Mesodermal cell (in vitro differentiated cells): ENCODE results near the gene HES5. TPM values are rescaled to one million over a fixed set of nuclear protein-coding genes. Genes with fewer than 3 reads are reported as not detected.
A peak's percentile ranks its signal among the peaks of the same experiment; 100 is the strongest.
"Not testable (repeated sequence)": the region's sequence is repeated elsewhere in the genome, so short reads cannot be mapped to it uniquely, and the experiment has no call there.

Experiments used
- H3K27ac ChIP-seq: 2 replicates; pipeline ENCODE4 v1.7.0; 2013; ENCODE audit warnings: mild to moderate bottlenecking, low read depth, low read length, moderate library complexity; ENCODE audit not compliant: severe bottlenecking
- H3K36me3 ChIP-seq: 2 replicates; pipeline ENCODE4 v1.7.1; 2013; ENCODE audit warnings: mild to moderate bottlenecking, low read length, moderate library complexity; ENCODE audit not compliant: control insufficient read depth, insufficient read depth
- H3K4me1 ChIP-seq: one replicate; pipeline ENCODE4 v1.7.1; 2013; ENCODE audit warnings: mild to moderate bottlenecking, low read length; ENCODE audit not compliant: insufficient read depth, control insufficient read depth, poor library complexity, severe bottlenecking
- H3K4me3 ChIP-seq: 2 replicates; pipeline ENCODE4 v1.7.0; 2013; ENCODE audit warnings: low read length, control low read depth, mild to moderate bottlenecking; ENCODE audit not compliant: insufficient read depth, poor library complexity, severe bottlenecking; ENCODE audit errors: extremely low read depth
- H3K9me3 ChIP-seq: 2 replicates; pipeline ENCODE4 v1.7.1; 2013; ENCODE audit warnings: mild to moderate bottlenecking, low read length, moderate library complexity; ENCODE audit not compliant: control insufficient read depth
- WGBS, 2 experiments: methylation state at CpG; one replicate each; pipeline ENCODE4 v1.1.5; 2013; ENCODE audit warnings: missing lambda C conversion rate in 2 of 2; ENCODE audit not compliant: insufficient coverage in 2 of 2; 5-methylcytosine and 5-hydroxymethylcytosine counted together
- polyA plus RNA-seq, 2 experiments: library from polyadenylated mRNA; stranded (reverse); fragments of 50-300 nt; gene quantifications; one replicate each; pipeline ENCODE4 v1.2.3, GENCODE V29; 2013

Gene HES5, protein sequence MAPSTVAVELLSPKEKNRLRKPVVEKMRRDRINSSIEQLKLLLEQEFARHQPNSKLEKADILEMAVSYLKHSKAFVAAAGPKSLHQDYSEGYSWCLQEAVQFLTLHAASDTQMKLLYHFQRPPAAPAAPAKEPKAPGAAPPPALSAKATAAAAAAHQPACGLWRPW
- polyA plus RNA-seq (2013, experiment 1 of 2), result 1.1 TPM
- 0.96 TPM for polyA plus RNA-seq (2013, experiment 2 of 2)

DNA sequence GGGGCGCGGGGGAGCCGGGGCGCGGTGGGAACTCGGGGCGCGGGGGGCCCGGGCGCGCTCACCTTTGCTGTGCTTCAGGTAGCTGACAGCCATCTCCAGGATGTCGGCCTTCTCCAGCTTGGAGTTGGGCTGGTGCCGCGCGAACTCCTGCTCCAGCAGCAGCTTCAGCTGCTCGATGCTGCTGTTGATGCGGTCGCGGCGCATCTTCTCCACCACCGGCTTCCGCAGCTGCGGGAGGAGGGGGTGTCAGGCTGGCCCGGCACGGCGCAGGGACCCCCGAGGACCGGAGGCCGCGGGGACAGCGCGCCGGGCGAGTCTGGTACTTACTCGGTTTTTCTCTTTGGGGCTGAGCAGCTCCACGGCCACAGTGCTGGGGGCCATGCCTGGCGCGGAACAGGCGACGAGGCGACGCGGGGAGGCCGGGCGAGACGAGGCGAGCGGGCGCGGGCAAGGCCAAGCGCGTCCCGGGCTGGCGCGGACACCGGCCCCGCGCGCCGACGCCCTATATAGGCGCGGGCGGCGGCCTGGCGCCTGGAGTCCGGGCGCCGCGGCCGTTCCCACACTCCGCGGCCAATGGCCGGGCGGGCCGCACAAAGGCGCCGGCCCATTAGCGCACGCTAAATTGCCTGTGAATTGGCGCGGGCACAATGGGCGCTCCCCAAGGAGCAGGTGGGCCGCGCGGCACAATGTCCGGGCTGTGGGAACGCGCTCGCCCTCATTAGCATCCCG, at the start of gene HES5:
Gene HES5, minus strand, starts transcription at position 480 of the 729 bp plus-strand sequence. Its CDS starts 99 bp downstream, at position 381.
- 1 to 2% methylated on average over 73 to 79 of the region's 91 CpGs for whole genome bisulfite sequencing, 2 experiments
- peak within 1 kb of the TSS; percentile 27 for H3K4me3 ChIP-seq
- H3K9me3 ChIP-seq, result no peaks in the 10 kb centered on the region
- H3K4me1 ChIP-seq, result peaks cover 36% of the 10 kb centered on the region
- H3K27ac ChIP-seq, result no peak within 1 kb of the TSS
- H3K36me3 ChIP-seq, result peaks cover under 1% of the 10 kb centered on the region

DNA sequence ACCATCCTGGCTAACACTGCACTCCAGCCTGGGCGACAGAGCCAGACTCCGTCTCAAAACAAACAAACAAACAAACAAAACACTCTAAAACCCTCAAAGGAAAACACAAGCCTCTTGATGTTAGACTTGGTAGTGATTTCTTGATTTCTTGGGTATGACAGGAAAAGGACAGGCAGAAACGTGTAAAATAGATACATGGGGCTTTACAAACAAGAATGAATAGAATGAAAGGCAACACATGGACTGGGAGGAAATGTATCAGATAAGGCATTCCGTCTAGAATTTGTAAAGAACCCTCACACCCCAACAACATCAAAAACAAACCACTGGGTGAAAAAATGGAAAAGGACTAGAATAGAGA, 48.7 kb upstream of the HES5 start:
- Histone ChIP-seq H3K4me1 (peaks cover 13% of the 10 kb centered on the region), H3K9me3 (peaks cover 1% of the 10 kb centered on the region), H3K4me3 (no peak overlapping the region), H3K27ac (peak overlapping the region; percentile 45), H3K36me3 (no peaks in the 10 kb centered on the region)
- WGBS, 2 experiments, result 83% methylated on average over 1 of the region's 4 CpGs; no CpG with 5 or more reads in 1 of the 2 experiments

DNA sequence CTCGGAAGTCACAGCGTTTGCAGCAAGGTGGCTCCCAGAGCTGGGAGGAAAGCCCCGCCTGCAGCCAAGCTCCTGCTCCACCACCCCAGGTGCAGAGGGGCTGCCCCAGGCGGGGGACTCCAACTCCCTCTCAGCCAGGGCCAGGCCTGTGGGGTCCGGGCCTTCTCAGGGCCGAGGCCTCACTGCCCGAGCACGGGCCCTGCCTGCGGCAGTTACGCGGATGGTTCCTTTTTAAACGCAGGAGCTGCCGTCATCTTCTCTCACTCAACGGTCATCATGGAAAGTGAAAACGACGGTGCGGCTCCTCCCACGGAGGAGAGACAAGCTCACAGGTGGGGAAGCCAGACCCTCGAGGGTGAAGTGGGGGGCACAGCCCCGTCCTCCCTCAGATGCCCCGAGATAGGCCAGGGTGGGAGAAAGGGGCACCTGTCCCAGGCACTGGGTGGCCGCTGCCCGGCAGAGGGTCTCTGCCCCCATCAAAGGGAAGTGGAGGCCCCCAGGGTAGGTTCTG, 47.6 kb upstream of the HES5 start:
- H3K9me3 ChIP-seq, H3K36me3 ChIP-seq, H3K4me3 ChIP-seq: not testable (repeated sequence)
- H3K4me1 ChIP-seq, result peaks cover 13% of the 10 kb centered on the region
- WGBS, 2 experiments, result 89 to 93% methylated on average over 9 to 17 of the region's 23 CpGs
- H3K27ac ChIP-seq, result peak overlapping the region; percentile 45

DNA sequence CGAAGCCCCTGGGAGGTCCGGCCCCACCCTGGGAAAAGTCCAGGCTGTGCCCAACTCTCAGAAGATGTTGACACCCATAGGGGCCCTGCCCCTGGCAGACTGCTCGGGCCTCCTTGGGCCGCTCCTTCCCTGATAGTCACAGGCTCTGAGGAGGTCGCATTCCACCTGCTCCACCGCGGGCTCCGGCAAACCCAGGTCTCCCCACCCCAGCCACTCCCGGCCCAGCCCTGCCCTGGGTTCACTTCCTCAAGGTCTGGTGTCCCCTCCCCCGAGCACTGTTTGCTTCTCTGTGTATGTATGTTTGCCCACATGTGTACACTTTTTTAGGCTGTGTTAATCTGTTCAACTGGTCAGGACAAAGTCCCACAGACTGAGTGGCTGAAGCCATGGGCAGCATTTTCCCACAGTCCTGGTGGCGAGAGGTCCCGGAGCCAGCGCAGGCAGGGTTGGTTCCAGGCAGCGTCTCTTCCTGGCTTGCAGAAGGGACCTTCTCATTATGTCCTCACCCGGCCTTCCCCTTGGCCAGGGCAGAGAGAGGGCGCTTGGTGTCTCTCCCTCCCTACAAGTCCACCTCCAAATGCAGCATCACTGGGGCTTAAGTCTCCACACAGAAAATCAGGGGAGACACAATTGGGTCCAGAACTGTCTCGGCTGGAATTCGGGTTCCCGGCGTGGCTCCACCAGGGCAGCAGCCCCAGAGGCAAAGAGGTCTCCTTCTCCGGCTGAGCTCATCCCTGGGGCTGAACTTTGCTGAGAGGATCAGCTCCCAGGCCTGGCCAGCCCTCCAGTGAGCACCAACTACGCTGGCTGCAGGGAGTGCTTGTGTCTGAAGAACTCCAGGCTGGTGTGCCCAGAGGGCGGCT, 46.0 kb upstream of the HES5 start:
- H3K9me3 ChIP-seq, result peaks cover 8% of the 10 kb centered on the region
- WGBS, 2 experiments, result 93 to 97% methylated on average over 18 to 23 of the region's 23 CpGs
- H3K27ac ChIP-seq, result no peak overlapping the region
- H3K4me3 ChIP-seq, result no peak overlapping the region
- H3K36me3 ChIP-seq, result no peaks in the 10 kb centered on the region
- peaks cover 13% of the 10 kb centered on the region for H3K4me1 ChIP-seq

DNA sequence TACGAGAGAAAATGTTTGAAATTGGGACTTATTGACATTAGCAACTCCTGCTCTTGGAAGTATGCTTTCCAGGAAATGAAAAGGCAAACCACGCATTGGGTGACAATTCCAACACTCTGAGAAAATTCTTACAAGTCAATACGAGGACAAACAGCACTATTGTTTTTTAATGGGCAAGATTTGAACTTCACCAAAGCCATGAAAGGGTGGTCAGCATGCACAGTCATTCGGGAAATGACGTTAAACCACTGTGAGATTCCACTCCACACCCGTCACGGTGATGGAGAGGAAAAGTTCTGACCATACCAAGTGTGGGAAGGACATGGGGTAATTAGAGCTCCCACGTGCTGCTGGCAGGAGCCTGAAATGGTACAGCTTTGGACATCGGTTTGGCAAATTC, 44.3 kb upstream of the HES5 start:
- no peaks in the 10 kb centered on the region for H3K36me3 ChIP-seq
- peaks cover 8% of the 10 kb centered on the region for H3K9me3 ChIP-seq
- WGBS, 2 experiments, result 88 to 93% methylated on average over 7 to 8 of the region's 9 CpGs

DNA sequence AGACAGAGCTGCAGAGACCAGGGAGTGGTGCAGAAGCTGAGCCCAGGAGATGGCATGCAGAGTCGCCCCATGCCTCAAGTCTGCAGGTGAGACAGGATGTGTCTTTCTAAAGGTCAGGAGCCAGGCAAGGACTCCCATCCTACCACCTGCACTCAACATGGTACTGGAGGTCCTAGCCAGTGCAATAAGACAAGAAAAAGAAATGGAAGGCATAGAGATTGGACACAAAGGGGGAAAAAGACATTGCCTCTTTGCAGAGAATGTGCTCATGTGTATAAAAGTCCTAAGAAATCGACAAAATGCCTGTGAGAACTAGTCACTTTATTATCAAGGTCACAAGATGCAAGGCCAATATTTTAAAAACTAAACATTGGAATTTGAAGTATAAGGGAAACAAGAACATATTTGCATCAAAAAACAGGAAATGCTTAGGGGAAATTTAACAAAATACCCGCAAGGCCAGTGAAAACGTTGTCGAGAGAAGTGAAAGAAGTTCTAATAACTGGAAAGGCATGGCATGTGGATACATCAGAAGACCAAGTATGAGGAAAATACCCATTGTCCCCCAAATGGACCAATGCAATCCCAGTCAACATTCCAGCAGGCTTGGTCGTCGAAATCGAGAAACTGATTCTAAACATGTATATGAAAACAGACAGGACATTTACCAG, 43.3 kb upstream of the HES5 start:
- WGBS, 2 experiments, result 94% methylated on average over 7 to 8 of the region's 8 CpGs

More for the DNA sequence above, 44.3 kb upstream of the HES5 start:
- H3K4me3 ChIP-seq, result no peak overlapping the region
- H3K4me1 ChIP-seq, result peaks cover 13% of the 10 kb centered on the region
- no peak overlapping the region for H3K27ac ChIP-seq

DNA sequence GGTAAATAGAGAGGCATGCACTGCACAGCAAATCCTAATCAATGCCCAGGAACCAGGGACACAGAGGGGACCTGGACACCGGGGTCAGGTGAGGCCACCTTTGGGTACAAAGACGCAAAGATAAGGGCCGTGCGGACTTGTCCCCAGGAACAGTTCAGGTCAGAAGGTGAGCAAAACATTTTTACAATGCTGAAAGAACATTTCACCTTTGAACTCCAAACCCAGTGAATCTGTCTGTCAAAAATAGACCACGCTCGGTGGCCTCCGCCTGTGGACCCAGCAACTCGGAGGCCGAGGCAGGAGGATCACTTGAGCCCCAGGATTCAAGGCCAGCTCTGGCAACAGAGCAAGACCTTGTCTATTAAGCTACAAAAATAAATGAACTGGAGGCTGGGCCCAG, 41.3 kb upstream of the HES5 start:
- H3K36me3 ChIP-seq, result no peaks in the 10 kb centered on the region
- WGBS, 2 experiments, result 96 to 99% methylated on average over 7 to 9 of the region's 9 CpGs
- no peak overlapping the region for H3K27ac ChIP-seq
- H3K9me3 ChIP-seq, result peaks cover 8% of the 10 kb centered on the region
- no peak overlapping the region for H3K4me3 ChIP-seq
- peaks cover under 1% of the 10 kb centered on the region for H3K4me1 ChIP-seq

More for the DNA sequence above, 43.3 kb upstream of the HES5 start:
- Histone ChIP-seq H3K27ac (no peak overlapping the region), H3K9me3 (peaks cover 8% of the 10 kb centered on the region), H3K4me1 (peaks cover 11% of the 10 kb centered on the region), H3K4me3 (no peak overlapping the region), H3K36me3 (no peaks in the 10 kb centered on the region)

DNA sequence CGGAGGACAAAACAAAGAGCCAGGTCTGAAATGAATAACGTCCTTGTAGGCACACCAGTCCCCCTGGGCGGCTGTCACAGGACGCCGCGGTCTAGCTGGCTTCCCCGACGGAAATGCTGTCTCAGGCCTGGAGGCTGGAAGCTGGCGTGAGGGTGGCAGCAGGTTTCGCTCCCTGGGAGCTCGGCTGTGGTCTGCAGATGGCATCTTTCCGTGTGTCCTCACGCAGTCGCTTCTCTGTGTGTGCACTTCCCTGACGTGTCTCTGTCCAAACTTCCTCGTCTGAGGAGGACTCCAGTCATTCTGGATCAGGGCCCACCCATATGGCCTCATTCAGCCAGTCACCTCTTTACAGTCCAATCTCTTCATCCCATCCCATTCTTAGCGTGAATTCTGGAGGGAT, 40.3 kb upstream of the HES5 start:
- H3K4me3 ChIP-seq, result no peak overlapping the region
- H3K27ac ChIP-seq, result no peak overlapping the region
- no peaks in the 10 kb centered on the region for H3K36me3 ChIP-seq
- H3K9me3 ChIP-seq, result peaks cover 8% of the 10 kb centered on the region
- peaks cover 5% of the 10 kb centered on the region for H3K4me1 ChIP-seq
- 94 to 96% methylated on average over 16 to 17 of the region's 17 CpGs for WGBS, 2 experiments

DNA sequence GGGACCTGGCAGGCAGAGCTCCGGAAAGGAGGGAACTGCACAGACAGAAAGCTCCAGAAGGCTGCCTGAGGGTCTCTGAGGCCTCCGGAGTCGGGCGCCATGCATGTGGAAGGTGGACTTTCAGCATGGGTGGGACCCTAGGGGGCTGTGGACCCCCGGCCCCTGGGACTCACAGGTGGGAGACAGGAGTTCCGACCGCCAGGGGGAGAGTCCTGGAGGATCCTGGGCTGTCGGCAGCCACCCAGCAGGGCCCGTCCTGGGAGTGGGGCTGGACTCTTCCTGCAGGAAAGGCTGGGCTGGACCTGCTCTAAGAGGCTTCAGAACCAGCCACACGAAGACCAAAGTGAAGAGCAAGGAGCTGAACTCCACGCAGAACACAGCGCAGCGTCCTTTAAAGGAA, 39.6 kb upstream of the HES5 start:
- H3K36me3 ChIP-seq, H3K4me3 ChIP-seq, H3K4me1 ChIP-seq, H3K9me3 ChIP-seq, H3K27ac ChIP-seq: not testable (repeated sequence)
- 88 to 94% methylated on average over 11 to 12 of the region's 13 CpGs for WGBS, 2 experiments

DNA sequence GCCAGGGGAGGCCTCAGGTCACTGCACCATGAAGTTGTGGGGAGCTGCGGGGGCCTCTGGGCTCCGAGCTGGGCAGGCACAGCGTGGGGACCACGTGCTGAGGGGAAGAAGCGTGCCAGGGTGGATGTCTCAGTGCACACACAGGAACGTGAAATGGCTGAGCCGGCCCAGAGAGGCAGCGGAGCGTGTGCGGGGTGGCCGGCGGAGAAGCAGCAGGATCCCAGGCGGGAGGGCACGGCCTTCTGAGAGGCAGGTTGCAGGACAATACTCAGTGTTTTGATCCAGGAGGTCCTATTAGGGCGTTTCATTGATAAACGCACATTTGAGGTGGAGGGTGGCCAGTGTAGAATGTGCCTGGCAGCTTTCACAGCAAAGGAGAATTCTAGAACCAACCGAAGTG, 39.0 kb upstream of the HES5 start:
- Histone ChIP-seq H3K27ac (no peak overlapping the region), H3K4me1 (peaks cover 5% of the 10 kb centered on the region), H3K9me3 (peaks cover 8% of the 10 kb centered on the region), H3K36me3 (no peaks in the 10 kb centered on the region), H3K4me3 (no peak overlapping the region)
- 92 to 95% methylated on average over 13 to 14 of the region's 17 CpGs for WGBS, 2 experiments
